ENCODE data around the gene ANAPC7.
"Not testable (repeated sequence)": the region's sequence is repeated elsewhere in the genome, so short reads cannot be mapped to it uniquely, and the experiment has no call there.

ANAPC7 gene

DNA sequence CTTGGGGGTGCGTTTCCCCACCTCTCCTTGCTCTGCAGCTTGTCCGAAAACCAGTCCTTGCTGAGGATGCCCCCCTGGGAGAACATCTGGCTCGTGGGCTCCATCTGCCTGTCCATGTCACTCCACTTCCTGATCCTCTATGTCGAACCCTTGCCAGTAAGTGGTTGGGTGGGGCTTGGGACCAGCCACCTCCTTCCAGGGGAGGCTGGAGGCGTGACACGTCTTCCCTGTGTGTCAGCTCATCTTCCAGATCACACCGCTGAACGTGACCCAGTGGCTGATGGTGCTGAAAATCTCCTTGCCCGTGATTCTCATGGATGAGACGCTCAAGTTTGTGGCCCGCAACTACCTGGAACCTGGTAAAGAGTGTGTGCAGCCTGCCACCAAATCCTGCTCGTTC, 57.5 kb downstream of the ANAPC7 start:
- DNase-seq = no peak

- DNase-seq = no peak
Measured at GRCh38 chr12:110345176-110345661, 58.3 kb downstream of the ANAPC7 start.

DNA sequence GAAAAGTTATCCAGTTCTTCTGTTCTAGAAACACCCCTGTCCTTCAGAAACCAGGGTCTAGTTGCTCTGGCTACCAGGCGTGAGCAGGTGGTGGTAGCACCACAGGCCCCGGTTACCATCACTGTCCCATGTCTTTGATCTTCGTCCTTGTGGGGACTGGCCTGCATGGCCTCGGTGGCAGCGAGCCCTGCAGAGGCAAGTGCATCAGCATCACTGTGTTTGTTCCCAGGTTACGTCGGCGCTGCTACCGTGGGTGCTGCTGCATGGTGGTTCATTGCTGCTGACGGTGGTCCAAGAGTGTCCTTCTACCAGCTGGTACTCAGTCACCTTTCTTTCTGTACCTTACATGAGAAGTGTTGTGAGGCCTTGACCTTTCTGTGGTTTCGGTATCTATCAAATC, 58.9 kb downstream of the ANAPC7 start:
- DNase-seq = no peak

DNA sequence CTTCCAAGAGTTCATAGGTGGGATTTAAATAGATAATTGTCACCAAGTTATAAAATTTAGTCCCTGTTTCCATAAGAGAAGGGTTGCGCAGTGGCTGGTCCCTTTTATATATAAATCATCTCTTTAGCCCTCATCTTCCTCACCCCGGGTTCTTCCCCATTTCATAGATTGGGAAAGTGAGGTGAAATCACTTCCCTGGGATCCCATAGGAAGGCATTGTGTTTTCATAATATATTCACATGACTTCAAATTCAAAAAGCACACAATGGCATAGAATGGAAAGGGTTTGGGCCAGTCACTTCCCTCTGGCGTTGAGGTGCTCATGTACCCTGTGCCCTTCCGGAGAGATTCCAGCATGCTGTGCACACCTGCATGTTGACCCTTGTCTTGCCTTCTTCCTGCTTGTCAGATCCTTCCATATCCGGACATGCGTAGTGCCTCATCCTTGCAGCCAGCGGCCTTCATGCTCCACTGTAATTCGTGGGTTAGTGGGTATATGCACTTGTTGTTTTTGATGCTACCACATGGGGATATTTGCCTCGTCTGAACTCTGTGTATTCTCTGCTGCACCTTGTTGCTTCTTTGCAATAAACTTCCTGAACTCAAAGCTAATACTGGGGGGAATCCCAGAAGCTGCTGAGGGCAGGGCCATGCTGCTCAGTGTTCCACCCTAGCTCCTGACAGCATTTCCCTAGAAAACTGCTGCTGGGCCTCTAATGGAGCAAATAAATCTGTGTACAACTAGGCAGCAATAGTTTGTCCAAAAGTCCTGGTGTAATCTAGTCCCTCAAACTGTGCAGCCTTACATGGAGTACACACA, 59.6 kb downstream of the ANAPC7 start:
- DNase-seq = no peak

DNA sequence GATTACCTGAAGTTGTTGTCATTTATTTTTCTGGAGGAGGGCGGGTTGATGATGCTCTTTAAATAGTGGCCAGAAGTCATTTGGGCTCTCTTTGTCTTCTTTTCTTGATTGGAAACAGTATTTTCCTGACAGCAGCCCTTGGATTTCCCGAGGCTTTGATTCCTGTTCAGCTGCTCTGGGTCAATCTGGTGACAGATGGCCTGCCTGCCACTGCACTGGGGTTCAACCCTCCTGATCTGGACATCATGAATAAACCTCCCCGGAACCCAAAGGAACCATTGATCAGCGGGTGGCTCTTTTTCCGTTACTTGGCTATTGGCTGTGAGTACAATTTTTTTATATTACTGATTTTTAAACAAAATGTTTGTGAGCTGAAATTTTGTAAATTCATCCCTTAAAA, 60.4 kb downstream of the ANAPC7 start:
- DNase-seq = no peak

DNA sequence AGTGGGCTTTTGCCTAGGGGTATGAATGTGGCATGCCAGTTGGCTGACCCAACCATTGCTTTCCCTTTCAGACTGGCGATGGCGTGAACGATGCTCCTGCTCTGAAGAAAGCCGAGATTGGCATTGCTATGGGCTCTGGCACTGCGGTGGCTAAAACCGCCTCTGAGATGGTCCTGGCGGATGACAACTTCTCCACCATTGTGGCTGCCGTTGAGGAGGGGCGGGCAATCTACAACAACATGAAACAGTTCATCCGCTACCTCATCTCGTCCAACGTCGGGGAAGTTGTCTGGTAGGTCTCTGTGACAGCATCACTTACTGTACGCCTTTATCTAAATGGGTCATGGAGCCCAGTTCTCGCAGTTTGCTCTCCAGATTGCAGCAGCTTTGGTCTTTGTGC, 61.4 kb downstream of the ANAPC7 start:
- DNase-seq = no peak

DNA sequence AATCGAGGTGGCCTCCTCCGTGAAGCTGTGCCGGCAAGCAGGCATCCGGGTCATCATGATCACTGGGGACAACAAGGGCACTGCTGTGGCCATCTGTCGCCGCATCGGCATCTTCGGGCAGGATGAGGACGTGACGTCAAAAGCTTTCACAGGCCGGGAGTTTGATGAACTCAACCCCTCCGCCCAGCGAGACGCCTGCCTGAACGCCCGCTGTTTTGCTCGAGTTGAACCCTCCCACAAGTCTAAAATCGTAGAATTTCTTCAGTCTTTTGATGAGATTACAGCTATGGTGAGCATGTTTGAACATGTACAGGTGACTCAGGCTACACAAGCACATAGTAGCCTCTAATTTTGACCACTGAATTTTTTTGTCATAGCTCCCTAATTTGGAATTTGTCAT, 62.8 kb downstream of the ANAPC7 start:
- DNase-seq = no peak

DNA sequence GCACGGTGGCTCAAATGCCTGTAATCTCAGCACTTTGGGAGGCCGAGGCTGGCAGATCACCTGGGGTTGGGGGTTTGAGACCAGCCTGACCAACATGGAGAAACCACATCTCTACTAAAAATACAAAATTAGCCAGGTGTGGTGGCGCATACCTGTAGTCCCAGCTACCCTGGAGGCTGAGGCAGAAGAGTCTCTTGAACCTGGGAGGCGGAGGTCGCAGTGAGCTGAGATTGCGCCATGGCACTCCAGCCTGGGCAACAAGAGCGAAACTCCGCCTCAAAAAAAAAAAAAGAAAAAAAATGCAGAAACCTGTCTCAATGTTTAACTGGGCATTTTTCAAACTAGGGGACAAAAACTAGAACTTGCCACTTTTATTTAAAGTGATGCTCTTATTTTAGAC, 63.2 kb downstream of the ANAPC7 start:
- not testable (repeated sequence) for DNase-seq

DNA sequence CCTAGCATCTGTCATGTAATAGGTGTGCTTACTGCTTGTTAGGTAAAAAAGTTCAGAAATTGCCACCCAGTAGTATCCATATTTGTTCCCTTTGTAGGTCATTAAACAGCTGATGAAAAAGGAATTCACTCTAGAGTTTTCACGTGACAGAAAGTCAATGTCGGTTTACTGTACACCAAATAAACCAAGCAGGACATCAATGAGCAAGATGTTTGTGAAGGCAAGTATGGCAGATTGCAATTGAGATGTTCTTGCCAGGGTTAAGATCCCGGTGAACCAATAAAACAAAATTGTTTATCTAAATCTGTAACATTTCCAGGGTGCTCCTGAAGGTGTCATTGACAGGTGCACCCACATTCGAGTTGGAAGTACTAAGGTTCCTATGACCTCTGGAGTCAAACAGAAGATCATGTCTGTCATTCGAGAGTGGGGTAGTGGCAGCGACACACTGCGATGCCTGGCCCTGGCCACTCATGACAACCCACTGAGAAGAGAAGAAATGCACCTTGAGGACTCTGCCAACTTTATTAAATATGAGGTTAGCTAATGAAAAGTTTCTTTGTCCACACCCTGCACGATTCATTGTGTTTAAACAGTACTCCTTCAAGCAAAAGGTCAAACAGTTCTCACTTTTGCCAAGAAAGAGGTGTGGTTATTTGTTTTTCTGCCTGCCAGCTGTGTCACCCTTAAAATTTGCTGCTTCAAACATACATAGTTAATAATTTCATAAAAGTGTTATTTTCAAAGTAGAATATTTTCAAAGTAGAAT, 64.1 kb downstream of the ANAPC7 start:
- DNase-seq = no peak

- no peak for DNase-seq
Measured at GRCh38 chr12:110338754-110339153, 64.8 kb downstream of the ANAPC7 start.

DNA sequence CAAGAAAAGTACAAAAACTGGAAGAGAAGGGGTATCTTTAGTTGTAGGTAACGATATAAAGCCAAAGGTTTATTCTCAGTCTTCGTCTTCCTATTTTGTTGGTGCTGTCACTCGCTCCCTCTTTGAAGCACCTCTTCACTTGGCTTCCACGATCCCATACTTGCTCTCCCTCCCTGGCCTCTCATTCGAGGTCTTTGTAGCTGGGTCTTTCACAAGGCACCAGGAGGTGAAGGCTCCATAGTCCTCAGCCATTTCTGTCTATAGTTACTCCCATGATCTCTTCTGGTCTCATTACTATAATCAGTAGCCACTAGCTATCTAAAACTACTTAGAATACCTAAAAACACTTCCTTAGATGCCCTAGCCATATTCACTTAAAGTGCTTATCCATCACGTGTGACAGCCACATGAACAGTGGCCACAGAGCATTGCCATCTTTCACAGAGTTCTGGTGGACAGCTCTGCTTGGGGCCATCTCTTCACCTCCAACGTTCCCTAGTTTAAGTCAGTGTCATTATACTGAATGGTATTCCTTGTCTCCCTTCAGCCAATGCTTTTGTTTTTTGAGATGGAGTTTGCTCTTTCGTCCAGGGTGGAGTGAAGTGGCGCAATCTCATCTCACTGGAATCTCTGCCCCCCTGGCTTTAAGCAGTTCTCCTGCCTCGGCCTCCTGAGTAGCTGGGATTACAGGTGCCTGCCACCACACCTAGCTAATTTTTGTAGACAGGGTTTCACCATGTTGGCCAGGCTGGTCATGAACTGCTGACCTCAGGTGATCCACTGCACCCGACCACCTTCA, 65.4 kb downstream of the ANAPC7 start:
- DNase-seq = no peak

DNA sequence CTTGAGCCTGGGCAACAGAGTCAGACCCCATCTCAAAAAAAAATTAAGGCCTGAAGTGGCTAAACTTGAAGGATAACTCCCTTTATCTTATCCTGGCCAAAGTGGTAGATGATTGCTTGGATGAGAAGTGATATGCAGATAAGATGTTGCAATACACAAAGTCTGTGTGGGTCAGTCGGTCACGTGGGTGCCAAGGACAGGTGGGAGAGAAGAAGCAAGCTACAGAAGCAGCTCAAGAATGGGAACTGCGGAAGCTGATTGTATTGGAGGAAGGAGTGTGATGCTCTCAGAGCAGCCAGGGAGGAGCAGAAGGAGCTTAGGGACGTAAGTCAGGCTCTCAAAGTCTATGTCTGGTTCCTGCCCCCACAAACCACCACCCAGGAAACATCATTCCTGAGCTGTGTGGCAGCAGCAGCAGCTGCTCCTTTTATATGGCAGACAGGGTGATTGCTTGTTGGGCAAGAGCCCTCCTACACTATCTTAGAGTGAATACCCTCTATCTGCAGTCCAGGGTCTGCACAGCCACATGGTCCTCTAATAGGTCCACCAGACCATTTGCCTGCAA, 67.9 kb downstream of the ANAPC7 start:
- no peak for DNase-seq

DNA sequence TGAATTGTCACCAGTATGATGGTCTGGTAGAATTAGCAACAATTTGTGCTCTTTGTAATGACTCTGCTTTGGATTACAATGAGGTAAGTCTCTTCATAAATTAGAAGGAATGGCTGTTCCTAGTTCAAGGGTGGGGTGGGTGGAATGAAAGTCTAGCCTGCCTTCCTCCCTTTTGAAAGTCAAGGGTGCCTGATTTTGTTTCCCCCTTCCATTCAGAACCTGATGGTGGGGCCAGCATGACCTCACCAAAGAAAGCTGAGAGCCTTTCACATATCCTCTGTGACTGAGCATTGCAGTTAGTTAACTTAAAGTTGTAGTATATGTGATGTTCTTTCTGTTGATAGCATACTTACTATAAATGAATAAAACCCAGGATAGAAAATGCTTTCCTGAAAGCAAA, 70.3 kb downstream of the ANAPC7 start:
- no peak for DNase-seq

- no peak for DNase-seq
Measured at GRCh38 chr12:110330544-110330943, 73.0 kb downstream of the ANAPC7 start.

GRCh38 chr12:110330124-110330523, 73.4 kb downstream of the ANAPC7 start:
- no peak for DNase-seq

GRCh38 chr12:110329710-110330109, 73.8 kb downstream of the ANAPC7 start:
- DNase-seq = no peak
